CD4-positive, CD25-positive, alpha-beta regulatory T cell (primary cell): Measurements from ENCODE around the gene FNDC5. TPM values are rescaled to one million over a fixed set of nuclear protein-coding genes. Genes with fewer than 3 reads are reported as not detected.

Experiments
- ATAC-seq, 2 donors: fragments of 150-1000 bp; cut with Tn5 transposase; one replicate each; pipeline ENCODE4 v1.10.0; 2021; ENCODE audit warnings: low read depth in 2 of 2, moderate number of reproducible peaks in 2 of 2, moderate library complexity in 1 of 2
- DNase-seq, 3 donors: peaks; one replicate each; pipeline versions ENCODE4 v3.0.0 to v3.0.0-alpha.2; 2012 to 2022; ENCODE audit warnings: mixed read lengths in 1 of 3
- H3K27ac ChIP-seq: one replicate; pipeline ENCODE4 v1.7.0; 2013; ENCODE audit warnings: mild to moderate bottlenecking, low read length; ENCODE audit not compliant: insufficient read depth, poor library complexity, severe bottlenecking
- H3K27me3 ChIP-seq: one replicate; pipeline ENCODE4 v1.7.0; 2013; ENCODE audit warnings: low read length; ENCODE audit not compliant: control insufficient read depth, insufficient read depth
- H3K36me3 ChIP-seq: one replicate; pipeline ENCODE4 v1.7.0; 2013; ENCODE audit warnings: mild to moderate bottlenecking, low read length, moderate library complexity; ENCODE audit not compliant: control insufficient read depth, insufficient read depth
- H3K4me1 ChIP-seq: 2 replicates; pipeline ENCODE4 v1.7.0; 2013; ENCODE audit warnings: mild to moderate bottlenecking, low read length; ENCODE audit not compliant: insufficient read depth, control insufficient read depth, poor library complexity, severe bottlenecking
- H3K4me3 ChIP-seq: one replicate; pipeline ENCODE4 v1.7.0; 2013; ENCODE audit warnings: low read depth, mild to moderate bottlenecking, low read length, moderate library complexity
- H3K9me3 ChIP-seq, 2 experiments: 1 replicate in 1 of 2; 2 replicates in 1 of 2; pipeline ENCODE4 v1.7.0; 2013; ENCODE audit warnings: low read length in 2 of 2, mild to moderate bottlenecking in 1 of 2, moderate library complexity in 1 of 2; ENCODE audit not compliant: control insufficient read depth in 2 of 2
- H3K27ac Mint-ChIP-seq, 3 donors: one replicate each; pipeline ENCODE4 v1.8.0; 2020 to 2022; ENCODE audit warnings: mild to moderate bottlenecking in 3 of 3, mixed read lengths in 3 of 3, moderate library complexity in 2 of 3
- H3K27me3 Mint-ChIP-seq: one replicate; pipeline ENCODE4 v1.8.0; 2022; ENCODE audit warnings: mild to moderate bottlenecking, mixed read lengths
- H3K36me3 Mint-ChIP-seq: one replicate; pipeline ENCODE4 v1.8.0; 2020; ENCODE audit warnings: mixed read lengths
- H3K4me1 Mint-ChIP-seq, 4 donors: one replicate each; pipeline ENCODE4 v1.8.0; 2020 to 2022; ENCODE audit warnings: mixed read lengths in 4 of 4, mild to moderate bottlenecking in 1 of 4
- H3K4me3 Mint-ChIP-seq, 4 donors: one replicate each; pipeline ENCODE4 v1.8.0; 2020 to 2022; ENCODE audit warnings: mild to moderate bottlenecking in 4 of 4, mixed read lengths in 4 of 4, moderate library complexity in 3 of 4
- H3K9me3 Mint-ChIP-seq, 7 donors: one replicate each; pipeline ENCODE4 v1.8.0; 2020 to 2022; ENCODE audit warnings: mixed read lengths in 7 of 7, mild to moderate bottlenecking in 3 of 7, moderate library complexity in 2 of 7
- polyA plus RNA-seq, 4 donors: library from polyadenylated mRNA; unstranded; fragments of 300-500 nt; fragmentation: Illumina TruSeq; gene quantifications; one replicate each; pipeline ENCODE4 v1.2.3, GENCODE V29; 2021
- total RNA-seq: library from RNA; stranded (reverse); gene quantifications from one replicate; pipeline ENCODE4 v1.2.3, GENCODE V29; 2022

The FNDC5 gene
- total and polyA plus RNA-seq, 5 donors from 2014 or later = not detected

DNA sequence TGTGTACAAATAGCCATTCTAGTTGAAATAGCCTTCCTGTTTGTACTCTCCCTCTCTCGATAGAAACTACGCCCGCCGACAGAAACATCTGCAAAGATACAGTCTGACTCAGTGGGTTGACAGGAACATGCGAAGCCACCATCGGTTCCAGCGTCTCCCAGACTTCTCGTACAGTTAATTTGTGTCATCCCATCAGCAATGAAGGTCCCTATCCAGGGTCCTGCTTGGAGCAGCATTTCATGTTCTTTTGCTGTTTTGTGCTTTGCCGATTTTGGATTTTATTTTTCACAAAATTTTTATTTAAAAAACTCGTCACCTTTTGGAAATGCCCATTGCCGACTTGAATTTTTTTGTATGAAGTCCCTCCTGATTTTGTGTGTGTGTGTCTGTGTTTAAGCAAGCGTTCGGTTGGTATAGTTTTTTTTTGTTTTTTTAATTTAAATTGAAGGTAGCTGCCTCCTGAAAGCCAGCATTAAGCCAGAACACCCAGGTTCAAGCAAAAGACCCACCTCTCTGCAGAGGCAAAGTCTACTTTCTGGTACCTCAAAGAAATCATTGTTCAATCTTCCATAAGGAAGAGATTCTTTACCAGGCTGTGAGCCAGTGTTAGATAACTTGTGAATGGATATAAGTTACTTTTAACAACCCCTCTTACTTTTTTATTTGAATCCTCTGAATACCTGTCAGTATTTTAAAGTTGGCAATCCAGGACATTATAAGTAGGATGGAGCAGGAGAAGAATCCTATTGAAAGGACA, 14.7 kb downstream of the FNDC5 start:
- Mint-ChIP-seq H3K27ac (no peak overlapping the region), H3K27me3 (no peaks in the 10 kb centered on the region), H3K36me3 (peaks cover 31% of the 10 kb centered on the region), H3K9me3 (no peaks in the 10 kb centered on the region), H3K4me1 (peaks cover 0 to 5% (median 2%) of the 10 kb centered on the region in 4 donors), H3K4me3 (no peak overlapping the region)
- H3K27ac ChIP-seq = no peak overlapping the region
- DNase-seq (no peak), ATAC-seq (no peak)
- H3K27me3 ChIP-seq = no peaks in the 10 kb centered on the region
- no peak overlapping the region for H3K4me3 ChIP-seq
- H3K36me3 ChIP-seq = peaks cover 30% of the 10 kb centered on the region
- no peaks in the 10 kb centered on the region for H3K4me1 ChIP-seq
- no peaks in the 10 kb centered on the region for H3K9me3 ChIP-seq

DNA sequence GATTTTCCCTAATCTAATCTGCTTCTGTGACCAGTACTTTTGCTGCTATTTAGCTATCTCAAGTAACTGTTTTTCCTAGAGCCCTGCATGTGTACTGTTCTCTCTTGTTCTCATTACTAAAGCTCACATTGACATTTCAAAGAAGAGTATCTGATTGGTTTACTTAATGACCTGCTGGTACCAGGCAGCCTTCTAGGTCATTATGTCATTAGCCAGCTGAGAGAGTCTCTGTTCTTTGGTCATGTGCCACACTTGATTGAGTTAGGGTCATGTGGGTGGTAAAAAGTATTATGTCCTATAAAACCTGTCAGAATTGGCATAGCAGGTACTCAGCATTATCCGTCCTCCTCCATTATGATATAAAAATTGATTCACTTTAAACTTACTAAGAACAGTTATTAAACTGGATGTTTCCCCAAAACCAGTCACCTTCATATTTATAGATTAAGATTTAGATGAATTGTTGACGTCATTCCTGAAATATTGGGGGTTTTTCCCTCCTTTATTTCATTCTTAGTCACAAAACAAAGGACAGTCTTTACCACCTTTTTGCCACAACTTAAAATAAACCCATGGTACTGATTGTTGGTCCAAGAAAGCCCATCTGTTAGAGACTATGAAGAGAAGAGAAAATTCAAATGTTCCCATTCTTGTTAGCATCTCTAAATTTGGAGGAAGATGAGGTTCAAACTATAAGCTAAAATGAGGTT, 22.2 kb downstream of the FNDC5 start:
- Histone ChIP-seq H3K9me3 (no peaks in the 10 kb centered on the region), H3K36me3 (peaks cover 20% of the 10 kb centered on the region), H3K27me3 (no peaks in the 10 kb centered on the region), H3K27ac (no peak overlapping the region), H3K4me3 (no peak overlapping the region), H3K4me1 (no peaks in the 10 kb centered on the region)
- Mint-ChIP-seq H3K36me3 (peaks cover 26% of the 10 kb centered on the region), H3K27ac (no peak overlapping the region), H3K4me3 (no peak overlapping the region), H3K9me3 (peaks cover 0 to 2% (median 0%) of the 10 kb centered on the region in 7 donors), H3K4me1 (peaks cover 0 to 6% (median 0%) of the 10 kb centered on the region in 4 donors), H3K27me3 (no peaks in the 10 kb centered on the region)
- DNase-seq = no peak
- ATAC-seq = no peak

DNA sequence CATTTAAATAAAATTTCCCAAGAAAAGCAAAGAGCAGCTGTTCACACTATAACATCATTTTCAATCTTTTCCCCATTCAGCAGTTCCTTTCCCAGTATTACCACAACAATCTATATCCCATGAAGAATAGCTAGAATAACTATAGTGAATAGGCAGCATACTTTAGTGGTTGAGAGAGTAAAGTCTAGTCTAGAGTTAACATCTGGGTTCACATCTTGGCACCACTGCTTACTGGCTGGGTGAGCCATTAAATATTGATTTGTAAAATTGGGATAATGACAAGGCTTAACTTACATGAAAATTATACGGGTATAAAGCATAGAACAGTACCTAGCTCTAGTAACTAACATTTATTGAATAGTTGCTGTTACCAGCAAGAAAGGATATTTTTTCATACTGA, 38.8 kb downstream of the FNDC5 start:
- DNase-seq (no peak), ATAC-seq (no peak)
- peak overlapping the region in 1 of 4 donors; percentile 54 for H3K4me3 Mint-ChIP-seq
- Histone ChIP-seq H3K4me1 (no peaks in the 10 kb centered on the region), H3K4me3 (no peak overlapping the region), H3K27me3 (no peaks in the 10 kb centered on the region), H3K27ac (no peak overlapping the region), H3K9me3 (no peaks in the 10 kb centered on the region), H3K36me3 (peaks cover 75% of the 10 kb centered on the region)
- peaks cover 0 to 27% (median 9%) of the 10 kb centered on the region in 4 donors for H3K4me1 Mint-ChIP-seq
- no peaks in the 10 kb centered on the region for H3K27me3 Mint-ChIP-seq
- H3K27ac Mint-ChIP-seq = peak overlapping the region in 1 of 3 donors; percentile 30
- H3K9me3 Mint-ChIP-seq = no peaks in the 10 kb centered on the region
- peaks cover 62% of the 10 kb centered on the region for H3K36me3 Mint-ChIP-seq

DNA sequence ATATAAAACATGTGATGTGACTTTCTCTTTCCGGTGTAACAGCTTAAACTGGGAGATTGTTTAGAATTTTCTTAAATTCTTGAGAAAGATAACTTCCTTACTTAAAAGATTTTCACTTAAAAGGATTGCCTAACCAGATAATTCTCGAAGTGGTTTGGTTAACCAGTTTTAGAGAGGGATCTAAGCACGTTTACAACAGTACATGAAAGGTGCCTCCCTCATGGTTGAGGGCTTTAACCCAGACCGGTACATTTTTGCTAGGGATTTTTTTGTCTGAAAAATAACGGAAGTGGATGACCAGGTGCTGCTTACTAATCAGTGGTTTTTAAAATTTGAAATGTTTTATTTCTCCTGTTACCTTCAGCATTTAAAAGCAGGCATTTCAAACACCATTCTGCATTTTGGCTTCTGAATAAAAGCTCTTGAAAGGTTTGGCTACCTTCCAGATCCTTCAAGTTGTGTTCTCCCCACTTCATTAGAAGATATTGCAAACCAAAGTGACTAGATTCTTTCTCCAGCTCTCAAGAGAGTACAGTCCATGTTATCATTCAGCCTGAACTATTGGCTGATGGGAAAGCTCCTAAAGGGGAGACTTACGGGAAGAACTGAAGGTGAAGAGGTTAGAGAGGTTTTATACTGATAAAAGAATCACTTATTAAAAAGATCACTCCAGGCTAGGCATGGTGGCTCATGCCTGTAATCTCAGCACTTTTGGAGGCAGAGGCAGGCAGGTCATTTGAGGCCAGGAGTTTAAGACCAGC, 40.4 kb downstream of the FNDC5 start:
- Mint-ChIP-seq H3K4me3 (no peak overlapping the region), H3K27ac (peak overlapping the region in 1 of 3 donors; percentile 56), H3K4me1 (peaks cover 0 to 22% (median 12%) of the 10 kb centered on the region in 4 donors), H3K27me3 (no peaks in the 10 kb centered on the region), H3K9me3 (no peaks in the 10 kb centered on the region), H3K36me3 (peaks cover 66% of the 10 kb centered on the region)
- no peak for ATAC-seq
- no peak for DNase-seq
- Histone ChIP-seq H3K9me3 (no peaks in the 10 kb centered on the region), H3K4me3 (no peak overlapping the region), H3K4me1 (no peaks in the 10 kb centered on the region), H3K27ac (no peak overlapping the region), H3K36me3 (peaks cover 83% of the 10 kb centered on the region), H3K27me3 (no peaks in the 10 kb centered on the region)

DNA sequence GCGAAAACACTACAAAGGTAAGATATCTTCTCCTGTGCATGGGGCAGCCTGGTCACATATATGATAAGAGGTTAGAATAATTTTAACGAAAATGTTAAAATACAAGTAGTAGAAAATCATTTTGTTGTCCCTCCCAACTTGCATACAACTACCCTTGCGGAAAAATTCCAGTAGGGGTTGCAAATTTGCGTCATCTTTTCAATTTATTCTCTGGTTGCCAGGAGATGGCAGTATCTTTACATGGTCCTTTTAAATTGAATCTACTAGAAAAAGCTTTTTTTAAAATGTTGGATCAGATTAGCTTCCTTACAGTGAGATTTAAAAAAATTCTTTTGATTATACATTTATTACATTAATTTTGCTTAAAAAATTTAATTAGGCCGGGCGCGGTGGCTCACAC, 42.4 kb downstream of the FNDC5 start:
- Mint-ChIP-seq H3K4me3 (no peak overlapping the region), H3K27me3 (no peaks in the 10 kb centered on the region), H3K36me3 (peaks cover 57% of the 10 kb centered on the region), H3K27ac (no peak overlapping the region), H3K9me3 (no peaks in the 10 kb centered on the region), H3K4me1 (peaks cover 6 to 17% (median 12%) of the 10 kb centered on the region in 4 donors)
- peaks cover 71% of the 10 kb centered on the region for H3K36me3 ChIP-seq
- H3K4me1 ChIP-seq = no peaks in the 10 kb centered on the region
- H3K4me3 ChIP-seq = no peak overlapping the region
- DNase-seq (no peak), ATAC-seq (no peak)
- no peaks in the 10 kb centered on the region for H3K27me3 ChIP-seq
- no peak overlapping the region for H3K27ac ChIP-seq
- H3K9me3 ChIP-seq = no peaks in the 10 kb centered on the region

DNA sequence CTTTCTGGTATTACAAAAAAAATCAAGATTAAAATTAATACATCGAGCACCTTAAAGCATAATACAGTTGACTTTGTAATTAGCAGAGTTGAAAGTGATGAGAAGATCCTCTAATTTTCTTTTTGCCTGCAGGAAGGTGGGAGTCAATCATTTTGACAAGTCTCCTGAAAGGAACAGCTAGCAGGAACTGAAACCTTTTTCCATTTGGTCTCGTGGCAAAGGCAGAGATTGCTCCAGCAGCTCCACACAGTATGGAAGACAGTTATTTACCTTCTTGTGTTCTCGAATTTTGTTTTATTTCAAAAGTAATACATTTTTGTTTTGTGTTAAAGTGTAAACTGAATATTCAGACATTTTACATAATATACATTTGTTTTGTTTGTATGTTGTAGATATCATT, 45.5 kb downstream of the FNDC5 start:
- H3K4me3 ChIP-seq = no peak overlapping the region
- no peaks in the 10 kb centered on the region for H3K9me3 Mint-ChIP-seq
- peaks cover 44% of the 10 kb centered on the region for H3K36me3 ChIP-seq
- H3K27me3 ChIP-seq = no peaks in the 10 kb centered on the region
- no peak overlapping the region for H3K27ac Mint-ChIP-seq
- no peaks in the 10 kb centered on the region for H3K9me3 ChIP-seq
- H3K36me3 Mint-ChIP-seq = peaks cover 35% of the 10 kb centered on the region
- H3K27me3 Mint-ChIP-seq = no peaks in the 10 kb centered on the region
- no peak for ATAC-seq
- peaks cover 4% of the 10 kb centered on the region for H3K4me1 ChIP-seq
- peaks cover 11 to 23% (median 16%) of the 10 kb centered on the region in 4 donors for H3K4me1 Mint-ChIP-seq
- no peak overlapping the region for H3K4me3 Mint-ChIP-seq
- no peak overlapping the region for H3K27ac ChIP-seq
- DNase-seq = no peak

DNA sequence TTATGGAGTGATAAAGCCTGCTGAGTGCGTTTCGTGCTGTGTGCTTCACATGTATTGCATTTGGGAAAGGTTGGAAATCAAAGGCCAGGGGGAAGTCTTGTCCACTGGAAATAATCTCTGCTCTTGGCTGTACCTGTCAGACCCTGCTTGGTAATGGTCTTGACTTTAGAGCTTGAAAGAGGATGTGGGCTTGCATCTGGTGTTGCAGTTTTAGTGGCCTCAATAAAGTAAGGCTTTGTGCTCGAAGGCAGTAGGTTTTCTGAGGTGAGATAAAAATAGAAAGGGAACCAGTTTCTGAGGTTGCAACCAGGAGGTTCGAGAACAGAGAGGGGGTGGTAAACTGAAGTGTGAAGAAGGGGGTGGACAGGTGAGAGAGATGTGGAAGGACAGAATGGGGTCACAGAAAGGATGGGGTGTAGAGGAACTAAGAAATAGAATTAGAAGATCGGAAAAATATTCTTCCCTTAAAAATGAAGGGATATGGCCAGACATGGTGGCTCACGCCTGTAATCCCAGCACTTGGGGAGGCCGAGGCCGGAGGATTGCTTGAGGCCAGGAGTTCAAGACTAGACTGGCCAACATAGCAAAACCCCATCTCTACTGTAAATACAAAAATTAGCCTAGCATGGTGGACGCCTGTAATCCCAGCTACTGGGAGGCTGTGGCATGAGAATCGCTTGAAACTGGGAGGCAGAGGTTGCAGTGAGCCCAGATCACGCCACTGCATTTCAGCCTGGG, 51.7 kb downstream of the FNDC5 start:
- peaks cover 26 to 66% (median 44%) of the 10 kb centered on the region in 4 donors for H3K4me1 Mint-ChIP-seq
- DNase-seq (peak in 2 of 3 donors; percentile 8 to 77), ATAC-seq (no peak)
- H3K36me3 Mint-ChIP-seq = peaks cover 11% of the 10 kb centered on the region
- peak overlapping the region; percentile 94 to 98 (median 96) for H3K4me3 Mint-ChIP-seq
- H3K9me3 Mint-ChIP-seq = no peaks in the 10 kb centered on the region
- Histone ChIP-seq H3K4me1 (peaks cover 49% of the 10 kb centered on the region), H3K36me3 (no peaks in the 10 kb centered on the region), H3K27ac (peak overlapping the region; percentile 88), H3K9me3 (no peaks in the 10 kb centered on the region), H3K27me3 (no peaks in the 10 kb centered on the region), H3K4me3 (peak overlapping the region; percentile 83)
- no peaks in the 10 kb centered on the region for H3K27me3 Mint-ChIP-seq
- H3K27ac Mint-ChIP-seq = peak overlapping the region; percentile 86 to 92 (median 91)
